GM12865 (cell line): ENCODE measurements around the gene ANKRD52.

Experiments used
- DNase-seq: peaks from one replicate; pipeline ENCODE4 v3.0.0; 2010; ENCODE audit warnings: low read depth
- H3K4me3 ChIP-seq: 2 replicates; pipeline ENCODE4 v1.5.1; 2011; ENCODE audit warnings: mild to moderate bottlenecking, low read depth, low read length, control low read depth
- CTCF ChIP-seq: IDR thresholded peaks from 2 replicates; pipeline ENCODE4 v1.5.1; 2011; ENCODE audit warnings: low read length, control low read depth, low read depth, inconsistent platforms; ENCODE audit not compliant: insufficient read depth; ENCODE audit errors: missing control alignments

ANKRD52 gene

GRCh38 chr12:56230432-56231183 lies 27.6 kb downstream of the ANKRD52 start:
- no peak for DNase-seq
- no peak overlapping the region for H3K4me3 ChIP-seq
- no peak for TF ChIP-seq CTCF

- H3K4me3 ChIP-seq = no peak within 1 kb of the TSS
- DNase-seq = no peak
- no peak for TF ChIP-seq CTCF
Observed at GRCh38 chr12:56229916-56230431, 28.2 kb downstream of the ANKRD52 start, which contains the start of gene SLC39A5. Gene SLC39A5 (plus strand): TSS chr12:56230051. CDS start chr12:56231275, 1,224 bp downstream.

- TF ChIP-seq CTCF = no peak
- no peak overlapping the region for H3K4me3 ChIP-seq
- DNase-seq = no peak
Observed at GRCh38 chr12:56229082-56229481, 29.1 kb downstream of the ANKRD52 start.

GRCh38 chr12:56224954-56225353 lies 33.2 kb downstream of the ANKRD52 start:
- no peak for DNase-seq
- peak overlapping the region; percentile 60 for H3K4me3 ChIP-seq
- no peak for TF ChIP-seq CTCF

- peak; percentile 72 for TF ChIP-seq CTCF
- H3K4me3 ChIP-seq = peak within 1 kb of the TSS; percentile 60
- DNase-seq = peak; percentile 98
Observed at GRCh38 chr12:56224102-56224701, 34.0 kb downstream of the ANKRD52 start, which contains the start of gene NABP2. Gene NABP2 (plus strand): TSS chr12:56224342. CDS start chr12:56224857, 515 bp downstream.

GRCh38 chr12:56223571-56224101 lies 34.5 kb downstream of the ANKRD52 start:
- peak overlapping the region; percentile 60 for H3K4me3 ChIP-seq
- no peak for DNase-seq
- TF ChIP-seq CTCF = no peak
